Esophagus squamous epithelium (tissue), 4 donors: ENCODE results near the gene TLR6.

Experiments used
- CTCF ChIP-seq, 6 experiments: fragments of 450-650 bp in 4 of 6; fragments of 200-600 bp in 2 of 6; sonication (generic) in 2 of 6; IDR thresholded peaks; one replicate each; pipeline ENCODE4 v1.5.1; 2016 to 2019; ENCODE audit warnings: antibody characterized with exemption in 6 of 6, mild to moderate bottlenecking in 4 of 6, moderate library complexity in 4 of 6
- POLR2A ChIP-seq, 4 donors: fragments of 450-650 bp; IDR thresholded peaks; one replicate each; pipeline ENCODE4 v1.6.1; 2017; ENCODE audit warnings: antibody characterized with exemption in 4 of 4, mild to moderate bottlenecking in 4 of 4, moderate library complexity in 3 of 4

- TF ChIP-seq CTCF (IDR thresholded peaks at IDR 0.05) (no peak), POLR2A (IDR thresholded peaks at IDR 0.05) (no peak)
Measured at GRCh38 chr4:38814386-38814785, 42.2 kb downstream of the TLR6 start.
